MCF 10A (cell line): ENCODE measurements around the gene CDK12. TPM values are rescaled to one million over a fixed set of nuclear protein-coding genes. Genes with fewer than 3 reads are reported as not detected.
"Not testable (repeated sequence)": the region's sequence is repeated elsewhere in the genome, so short reads cannot be mapped to it uniquely, and the experiment has no call there.

Experiments used
- BruUV-seq: library from RNA; stranded (reverse); fragments of 400-500 nt; replicated peaks from 2 replicates; lab custom pipeline; 2021; lab: Mats Ljungman, UMichigan
- CTCF ChIA-PET: fragments of 300-600 bp; sonication (Branson Sonifier 250); formaldehyde crosslinking; extraction: SDS; loops from one replicate; lab custom pipeline; 2021; ENCODE audit warnings: antibody characterized with exemption, inconsistent platforms; lab: Yijun Ruan, JAX
- POLR2A ChIA-PET: fragments of 300-600, 350-650 bp; sonication (Branson Sonifier 250); formaldehyde crosslinking; extraction: SDS; loops from one replicate; lab custom pipeline; 2020; ENCODE audit warnings: antibody characterized with exemption, inconsistent platforms; lab: Yijun Ruan, JAX
- DNase-seq: peaks from one replicate; pipeline ENCODE4 v3.0.0-alpha.2; 2018; ENCODE audit not compliant: unreplicated experiment
- H3K27ac Mint-ChIP-seq: one replicate; pipeline ENCODE4 v1.8.0; 2022; ENCODE audit warnings: mild to moderate bottlenecking, low read depth, mixed read lengths; ENCODE audit not compliant: unreplicated experiment
- H3K27me3 Mint-ChIP-seq: one replicate; pipeline ENCODE4 v1.8.0; 2022; ENCODE audit warnings: mixed read lengths; ENCODE audit not compliant: insufficient read depth, unreplicated experiment
- H3K36me3 Mint-ChIP-seq: one replicate; pipeline ENCODE4 v1.8.0; 2022; ENCODE audit warnings: mild to moderate bottlenecking, moderate library complexity, mixed read lengths; ENCODE audit not compliant: insufficient read depth, unreplicated experiment
- H3K4me1 Mint-ChIP-seq: one replicate; pipeline ENCODE4 v1.8.0; 2022; ENCODE audit warnings: mixed read lengths; ENCODE audit not compliant: insufficient read depth, unreplicated experiment
- H3K4me3 Mint-ChIP-seq: one replicate; pipeline ENCODE4 v1.8.0; 2022; ENCODE audit warnings: mild to moderate bottlenecking, moderate library complexity, mixed read lengths; ENCODE audit not compliant: unreplicated experiment
- H3K9me3 Mint-ChIP-seq: one replicate; pipeline ENCODE4 v1.8.0; 2022; ENCODE audit warnings: mixed read lengths; ENCODE audit not compliant: unreplicated experiment
- CTCF ChIP-seq: fragments of 200-600 bp; IDR thresholded peaks from one replicate; pipeline ENCODE4 v1.8.0; 2022; ENCODE audit warnings: antibody characterized with exemption, mild to moderate bottlenecking; ENCODE audit not compliant: unreplicated experiment
- intact Hi-C: fragments of 100-400 bp; cut with micrococcal nuclease; formaldehyde crosslinking; loops from 2 replicates; pipeline ENCODE4 v1.14.1; 2022
- total RNA-seq: library from RNA; stranded (reverse); gene quantifications from 2 replicates; pipeline ENCODE4 v1.2.3, GENCODE V29; 2022

The CDK12 gene
- total RNA-seq, 1 experiment from 2014 or later = 71.1 TPM

- ChIA-PET POLR2A (interaction anchor here (1.0 kb wide), 1 partner anchor 8 kb away, joined by 4 read pairs; no protein-coding TSS in a partner anchor), CTCF (interaction anchor here (0.8 to 1.4 kb wide), 5 partner anchors 9 to 86 kb away, joined by 3 to 5 read pairs (median 3); no protein-coding TSS in a partner anchor)
- Mint-ChIP-seq H3K27ac (no peak overlapping the region), H3K36me3 (peaks cover 24% of the 10 kb centered on the region), H3K9me3 (no peaks in the 10 kb centered on the region), H3K4me3 (no peak overlapping the region), H3K4me1 (no peaks in the 10 kb centered on the region), H3K27me3 (no peaks in the 10 kb centered on the region)
- no peak for DNase-seq
- intact Hi-C loops = no loop called here
- TF ChIP-seq CTCF = no peak
- BruUV-seq = no TSS peak
These were observed 75.2 kb downstream of the CDK12 start for GRCh38 chr17:39536468-39536867.

- intact Hi-C loops = not testable (repeated sequence)
- CTCF ChIA-PET = interaction anchor here (0.8 to 1.4 kb wide), 5 partner anchors 9 to 85 kb away, joined by 3 to 5 read pairs (median 3); no protein-coding TSS in a partner anchor
These were observed 76.1 kb downstream of the CDK12 start for GRCh38 chr17:39537364-39537763.

GRCh38 chr17:39538866-39539265 is 77.6 kb downstream of the CDK12 start:
- H3K9me3 Mint-ChIP-seq = no peaks in the 10 kb centered on the region
- H3K36me3 Mint-ChIP-seq = peaks cover 5% of the 10 kb centered on the region
- no peak for DNase-seq
- H3K27me3 Mint-ChIP-seq = no peaks in the 10 kb centered on the region
- POLR2A ChIA-PET = no interaction called here
- no peak for TF ChIP-seq CTCF
- H3K4me1 Mint-ChIP-seq = no peaks in the 10 kb centered on the region
- BruUV-seq = no TSS peak
- H3K4me3 Mint-ChIP-seq = no peak overlapping the region
- intact Hi-C loops = no loop called here
- no peak overlapping the region for H3K27ac Mint-ChIP-seq
- CTCF ChIA-PET = interaction anchor here (0.6 kb wide), 1 partner anchor 29 kb away, joined by 9 read pairs; no protein-coding TSS in a partner anchor

More at GRCh38 chr17:39537364-39537763, 76.1 kb downstream of the CDK12 start:
- H3K27ac Mint-ChIP-seq, H3K4me3 Mint-ChIP-seq, BruUV-seq, H3K27me3 Mint-ChIP-seq, H3K4me1 Mint-ChIP-seq, H3K9me3 Mint-ChIP-seq, DNase-seq: not testable (repeated sequence)
- POLR2A ChIA-PET = interaction anchor here (1.0 kb wide), 1 partner anchor 9 kb away, joined by 4 read pairs; no protein-coding TSS in a partner anchor
- H3K36me3 Mint-ChIP-seq = peaks cover 15% of the 10 kb centered on the region

- Mint-ChIP-seq H3K36me3 (no peaks in the 10 kb centered on the region), H3K9me3 (no peaks in the 10 kb centered on the region), H3K4me1 (no peaks in the 10 kb centered on the region), H3K27me3 (no peaks in the 10 kb centered on the region), H3K27ac (no peak overlapping the region), H3K4me3 (no peak overlapping the region)
- no peak for TF ChIP-seq CTCF
- no peak for DNase-seq
- intact Hi-C loops = no loop called here
- ChIA-PET CTCF (interaction anchor here (0.6 to 2.0 kb wide), 3 partner anchors 10 to 95 kb away, joined by 4 to 10 read pairs (median 7); no protein-coding TSS in a partner anchor), POLR2A (no interaction called here)
- no TSS peak for BruUV-seq
These were observed 79.3 kb downstream of the CDK12 start for GRCh38 chr17:39540611-39541010.
